H9 (cell line): ENCODE data around the gene HSPA12A. TPM values are rescaled to one million over a fixed set of nuclear protein-coding genes. Genes with fewer than 3 reads are reported as not detected.

ENCODE experiments used
- DNase-seq: peaks from one replicate; pipeline ENCODE4 v3.0.0-alpha.2; 2017
- H2AFZ ChIP-seq: one replicate; pipeline ENCODE4 v1.6.1; 2013; ENCODE audit warnings: mild to moderate bottlenecking, low read length, control low read depth, moderate library complexity
- H2AK5ac ChIP-seq: 2 replicates; pipeline ENCODE4 v1.6.1; 2013; ENCODE audit warnings: low read length, control low read depth, mixed read lengths; ENCODE audit not compliant: insufficient read length
- H2BK120ac ChIP-seq: one replicate; pipeline ENCODE4 v1.6.1; 2013; ENCODE audit warnings: low read depth, mild to moderate bottlenecking, low read length, control low read depth, inconsistent platforms; ENCODE audit not compliant: poor library complexity, severe bottlenecking
- H2BK12ac ChIP-seq: 2 replicates; pipeline ENCODE4 v1.6.1; 2013; ENCODE audit warnings: low read length, control low read depth, mixed read lengths, low read depth; ENCODE audit not compliant: insufficient read length
- H2BK15ac ChIP-seq: 2 replicates; pipeline ENCODE4 v1.6.1; 2013; ENCODE audit warnings: low read depth, low read length, control low read depth
- H2BK20ac ChIP-seq: one replicate; pipeline ENCODE4 v1.6.1; 2013; ENCODE audit warnings: low read depth, mild to moderate bottlenecking, low read length, control low read depth, inconsistent platforms; ENCODE audit not compliant: poor library complexity, severe bottlenecking
- H2BK5ac ChIP-seq: 2 replicates; pipeline ENCODE4 v1.6.1; 2013; ENCODE audit warnings: low read length, control low read depth, mixed read lengths; ENCODE audit not compliant: insufficient read length
- H3K14ac ChIP-seq: 2 replicates; pipeline ENCODE4 v1.6.1; 2013; ENCODE audit warnings: low read length, control low read depth; ENCODE audit not compliant: insufficient read depth
- H3K18ac ChIP-seq: 2 replicates; pipeline ENCODE4 v1.6.1; 2013; ENCODE audit warnings: low read depth, mild to moderate bottlenecking, mixed read lengths, low read length, control low read depth; ENCODE audit not compliant: insufficient read length
- H3K23ac ChIP-seq: 2 replicates; pipeline ENCODE4 v1.6.1; 2013; ENCODE audit warnings: low read length, control low read depth, mixed read lengths, low read depth; ENCODE audit not compliant: insufficient read length
- H3K23me2 ChIP-seq: 2 replicates; pipeline ENCODE4 v1.6.1; 2013; ENCODE audit warnings: low read depth, mild to moderate bottlenecking, mixed read lengths, low read length, control low read depth; ENCODE audit not compliant: insufficient read length, poor library complexity, severe bottlenecking
- H3K27ac ChIP-seq: 2 replicates; pipeline ENCODE4 v1.5.1; 2013; ENCODE audit warnings: low read length, control low read depth, mixed read lengths, low read depth; ENCODE audit not compliant: insufficient read length
- H3K27me3 ChIP-seq: 2 replicates; pipeline ENCODE4 v1.6.1; 2013; ENCODE audit warnings: low read length, control low read depth, inconsistent platforms; ENCODE audit not compliant: insufficient read depth
- H3K4ac ChIP-seq: 2 replicates; pipeline ENCODE4 v1.6.1; 2013; ENCODE audit warnings: low read depth, mild to moderate bottlenecking, control low read depth, inconsistent platforms, low read length, moderate library complexity
- H3K4me1 ChIP-seq: 2 replicates; pipeline ENCODE4 v1.6.1; 2013; ENCODE audit warnings: low read length, control low read depth, inconsistent platforms; ENCODE audit not compliant: insufficient read depth
- H3K4me2 ChIP-seq: 2 replicates; pipeline ENCODE4 v1.6.1; 2013; ENCODE audit warnings: low read length, control low read depth, mixed read lengths; ENCODE audit not compliant: insufficient read length, insufficient read depth
- H3K56ac ChIP-seq: 2 replicates; pipeline ENCODE4 v1.6.1; 2013; ENCODE audit warnings: low read depth, mild to moderate bottlenecking, mixed read lengths, low read length, control low read depth; ENCODE audit not compliant: insufficient read length
- H3K79me1 ChIP-seq: 2 replicates; pipeline ENCODE4 v1.6.1; 2013; ENCODE audit warnings: low read depth, mild to moderate bottlenecking, moderate library complexity, low read length, control low read depth, inconsistent platforms; ENCODE audit not compliant: insufficient read depth, poor library complexity, severe bottlenecking
- H3K79me2 ChIP-seq: 2 replicates; pipeline ENCODE4 v1.6.1; 2013; ENCODE audit warnings: low read length, control low read depth, inconsistent platforms; ENCODE audit not compliant: insufficient read depth
- H3K9ac ChIP-seq: 2 replicates; pipeline ENCODE4 v1.6.1; 2013; ENCODE audit warnings: low read length, control low read depth, mixed read lengths; ENCODE audit not compliant: insufficient read length; ENCODE audit errors: extremely low read depth
- H3K9me3 ChIP-seq: one replicate; pipeline ENCODE4 v1.6.1; 2013; ENCODE audit warnings: low read depth, low read length, inconsistent platforms; ENCODE audit not compliant: control insufficient read depth
- H3T11ph ChIP-seq: one replicate; pipeline ENCODE4 v1.6.1; 2013; ENCODE audit warnings: mild to moderate bottlenecking, low read length, control low read depth, inconsistent platforms
- H4K20me1 ChIP-seq: one replicate; pipeline ENCODE4 v1.6.1; 2013; ENCODE audit not compliant: control insufficient read depth, insufficient read length, insufficient read depth
- H4K5ac ChIP-seq: 2 replicates; pipeline ENCODE4 v1.6.1; 2013; ENCODE audit warnings: low read depth, mild to moderate bottlenecking, mixed read lengths, low read length, control low read depth; ENCODE audit not compliant: insufficient read length
- H4K8ac ChIP-seq: replicated peaks from 2 replicates; pipeline ENCODE4 v1.6.1; 2013; ENCODE audit warnings: low read length, control low read depth, mixed read lengths, low read depth; ENCODE audit not compliant: insufficient read length
- H4K91ac ChIP-seq: 2 replicates; pipeline ENCODE4 v1.6.1; 2013; ENCODE audit warnings: low read depth, mild to moderate bottlenecking, moderate library complexity, mixed read lengths, low read length, control low read depth; ENCODE audit not compliant: insufficient read length
- H3K27ac Mint-ChIP-seq, 3 experiments: 2 replicates in 2 of 3; 3 replicates in 1 of 3; pipeline ENCODE4 v1.8.0; 2020 to 2021; ENCODE audit warnings: mixed read lengths in 3 of 3, mild to moderate bottlenecking in 1 of 3, moderate library complexity in 1 of 3
- H3K27me3 Mint-ChIP-seq: 2 replicates; pipeline ENCODE4 v1.8.0; 2021; ENCODE audit warnings: low read depth, mild to moderate bottlenecking, moderate library complexity, mixed read lengths
- H3K36me3 Mint-ChIP-seq, 3 experiments: 2 replicates in 2 of 3; 3 replicates in 1 of 3; pipeline ENCODE4 v1.8.0; 2020 to 2021; ENCODE audit warnings: low read depth in 3 of 3, mixed read lengths in 3 of 3; ENCODE audit not compliant: insufficient read depth in 1 of 3
- H3K4me1 Mint-ChIP-seq, 2 experiments: 2 replicates each; pipeline ENCODE4 v1.8.0; 2020; ENCODE audit warnings: mixed read lengths in 2 of 2
- H3K4me3 Mint-ChIP-seq, 2 experiments: 2 replicates in 1 of 2; 3 replicates in 1 of 2; pipeline ENCODE4 v1.8.0; 2020 to 2021; ENCODE audit warnings: mild to moderate bottlenecking in 2 of 2, mixed read lengths in 2 of 2, moderate library complexity in 1 of 2
- H3K9me3 Mint-ChIP-seq, 2 experiments: 2 replicates in 1 of 2; 3 replicates in 1 of 2; pipeline ENCODE4 v1.8.0; 2020; ENCODE audit warnings: mild to moderate bottlenecking in 2 of 2, mixed read lengths in 2 of 2, moderate library complexity in 1 of 2
- WGBS: extraction: QIAGEN DNeasy Blood & Tissue Kit; methylation state at CpG from one replicate; pipeline ENCODE4 v1.1.7; 2013; ENCODE audit warnings: missing lambda C conversion rate, low lambda C conversion rate, mixed read lengths; ENCODE audit not compliant: insufficient read length; ENCODE audit errors: extremely low coverage; 5-methylcytosine and 5-hydroxymethylcytosine counted together
- total RNA-seq: library from RNA; stranded (reverse); gene quantifications from 2 replicates; pipeline ENCODE4 v1.2.1, GENCODE V29; 2021
- TF ChIP-seq, protein P1 (sequence below): fragments of 200-600 bp; sonication (generic); conservative IDR thresholded peaks from 3 replicates; pipeline ENCODE4 v1.8.0; 2021; ENCODE audit warnings: antibody characterized with exemption, mild to moderate bottlenecking

The HSPA12A gene
- total RNA-seq, 1 experiment from 2014 or later, result 3.2 TPM

GRCh38 chr10:116784651-116785050 is 42.3 kb upstream of the HSPA12A start:
- Histone ChIP-seq H3T11ph (no peak overlapping the region), H3K4ac (no peak overlapping the region), H3K4me2 (no peak overlapping the region), H2BK12ac (no peak overlapping the region), H3K4me1 (no peaks in the 10 kb centered on the region), H3K18ac (no peak overlapping the region), H4K91ac (no peak overlapping the region), H3K56ac (no peak overlapping the region), H3K14ac (no peak overlapping the region; the same call in 1 of the 2 replicates), H4K8ac (no peak overlapping the region), H3K27me3 (no peaks in the 10 kb centered on the region), H3K79me2 (no peaks in the 10 kb centered on the region), H4K20me1 (no peaks in the 10 kb centered on the region), H2BK20ac (no peak overlapping the region), H2AFZ (no peak overlapping the region), H2AK5ac (no peak overlapping the region), H2BK120ac (no peak overlapping the region), H4K5ac (no peak overlapping the region), H3K23me2 (no peaks in the 10 kb centered on the region), H3K9me3 (no peaks in the 10 kb centered on the region), H3K23ac (no peak overlapping the region), H2BK15ac (no peak overlapping the region), H3K27ac (no peak overlapping the region), H3K9ac (no peak overlapping the region), H2BK5ac (no peak overlapping the region), H3K79me1 (no peaks in the 10 kb centered on the region)
- H3K27ac Mint-ChIP-seq, result no peak overlapping the region
- no peaks in the 10 kb centered on the region for H3K36me3 Mint-ChIP-seq
- no CpG with 5 or more reads among the region's 7 CpGs for WGBS
- H3K27me3 Mint-ChIP-seq, result peaks cover 17% of the 10 kb centered on the region
- no peaks in the 10 kb centered on the region for H3K9me3 Mint-ChIP-seq
- H3K4me3 Mint-ChIP-seq, result no peak overlapping the region
- no peak for DNase-seq
- TF ChIP-seq, protein P1, sequence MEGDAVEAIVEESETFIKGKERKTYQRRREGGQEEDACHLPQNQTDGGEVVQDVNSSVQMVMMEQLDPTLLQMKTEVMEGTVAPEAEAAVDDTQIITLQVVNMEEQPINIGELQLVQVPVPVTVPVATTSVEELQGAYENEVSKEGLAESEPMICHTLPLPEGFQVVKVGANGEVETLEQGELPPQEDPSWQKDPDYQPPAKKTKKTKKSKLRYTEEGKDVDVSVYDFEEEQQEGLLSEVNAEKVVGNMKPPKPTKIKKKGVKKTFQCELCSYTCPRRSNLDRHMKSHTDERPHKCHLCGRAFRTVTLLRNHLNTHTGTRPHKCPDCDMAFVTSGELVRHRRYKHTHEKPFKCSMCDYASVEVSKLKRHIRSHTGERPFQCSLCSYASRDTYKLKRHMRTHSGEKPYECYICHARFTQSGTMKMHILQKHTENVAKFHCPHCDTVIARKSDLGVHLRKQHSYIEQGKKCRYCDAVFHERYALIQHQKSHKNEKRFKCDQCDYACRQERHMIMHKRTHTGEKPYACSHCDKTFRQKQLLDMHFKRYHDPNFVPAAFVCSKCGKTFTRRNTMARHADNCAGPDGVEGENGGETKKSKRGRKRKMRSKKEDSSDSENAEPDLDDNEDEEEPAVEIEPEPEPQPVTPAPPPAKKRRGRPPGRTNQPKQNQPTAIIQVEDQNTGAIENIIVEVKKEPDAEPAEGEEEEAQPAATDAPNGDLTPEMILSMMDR, result no peak
- peaks cover 4 to 10% of the 10 kb centered on the region in 2 experiments for H3K4me1 Mint-ChIP-seq
